Kidney epithelial cell (primary cell): Measurements from ENCODE around the gene NEDD4L. TPM values are rescaled to one million over a fixed set of nuclear protein-coding genes. Genes with fewer than 3 reads are reported as not detected.
"Not testable (repeated sequence)": the region's sequence is repeated elsewhere in the genome, so short reads cannot be mapped to it uniquely, and the experiment has no call there.

Source experiments
- DNase-seq: peaks from one replicate; pipeline ENCODE4 v3.0.0-alpha.2; 2010; ENCODE audit warnings: low read depth
- H3K27me3 ChIP-seq: 2 replicates; pipeline ENCODE4 v1.6.0; 2011; ENCODE audit warnings: low read length; ENCODE audit not compliant: control insufficient read depth, insufficient read depth
- H3K36me3 ChIP-seq: 2 replicates; pipeline ENCODE4 v1.5.1; 2011; ENCODE audit warnings: low read length; ENCODE audit not compliant: control insufficient read depth, insufficient read depth
- H3K4me3 ChIP-seq: 2 replicates; pipeline ENCODE4 v1.5.1; 2011; ENCODE audit warnings: low read depth, mild to moderate bottlenecking, control low read depth, low read length
- total RNA-seq: library from RNA; depleted of rRNA; stranded (reverse); fragments of >200 nt; gene quantifications from 2 replicates; pipeline ENCODE4 v1.2.3, GENCODE V29; 2015
- TF ChIP-seq, protein P1 (sequence below): IDR thresholded peaks from 2 replicates; pipeline ENCODE4 v1.5.1; 2011; ENCODE audit warnings: mild to moderate bottlenecking, moderate library complexity, low read length, control low read depth, inconsistent platforms; ENCODE audit not compliant: insufficient read depth, poor library complexity, severe bottlenecking

The NEDD4L gene
- total RNA-seq, 1 donor from 2014 or later = 88.3 TPM

DNA sequence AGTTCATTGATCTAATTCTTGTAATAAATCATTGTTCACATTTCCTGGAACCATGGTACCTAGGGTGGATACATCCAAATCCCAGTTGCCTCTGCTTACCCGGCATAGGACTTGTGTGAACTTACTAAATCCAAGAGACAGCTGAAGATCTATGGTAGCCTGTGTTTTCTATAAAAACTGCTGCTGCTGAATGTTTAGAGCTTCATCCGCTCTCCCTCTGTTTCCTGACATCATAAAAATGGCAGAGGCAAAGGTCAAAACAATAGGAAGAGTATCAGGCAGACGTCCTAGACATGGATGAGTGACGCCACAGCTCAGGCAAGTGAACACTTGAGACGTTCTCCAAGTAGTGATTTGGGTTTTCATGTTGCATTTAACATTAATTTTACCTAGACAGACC, 326.6 kb downstream of the NEDD4L start:
- H3K27me3 ChIP-seq = no peaks in the 10 kb centered on the region
- H3K36me3 ChIP-seq = peaks cover 2% of the 10 kb centered on the region
- TF ChIP-seq, protein P1, sequence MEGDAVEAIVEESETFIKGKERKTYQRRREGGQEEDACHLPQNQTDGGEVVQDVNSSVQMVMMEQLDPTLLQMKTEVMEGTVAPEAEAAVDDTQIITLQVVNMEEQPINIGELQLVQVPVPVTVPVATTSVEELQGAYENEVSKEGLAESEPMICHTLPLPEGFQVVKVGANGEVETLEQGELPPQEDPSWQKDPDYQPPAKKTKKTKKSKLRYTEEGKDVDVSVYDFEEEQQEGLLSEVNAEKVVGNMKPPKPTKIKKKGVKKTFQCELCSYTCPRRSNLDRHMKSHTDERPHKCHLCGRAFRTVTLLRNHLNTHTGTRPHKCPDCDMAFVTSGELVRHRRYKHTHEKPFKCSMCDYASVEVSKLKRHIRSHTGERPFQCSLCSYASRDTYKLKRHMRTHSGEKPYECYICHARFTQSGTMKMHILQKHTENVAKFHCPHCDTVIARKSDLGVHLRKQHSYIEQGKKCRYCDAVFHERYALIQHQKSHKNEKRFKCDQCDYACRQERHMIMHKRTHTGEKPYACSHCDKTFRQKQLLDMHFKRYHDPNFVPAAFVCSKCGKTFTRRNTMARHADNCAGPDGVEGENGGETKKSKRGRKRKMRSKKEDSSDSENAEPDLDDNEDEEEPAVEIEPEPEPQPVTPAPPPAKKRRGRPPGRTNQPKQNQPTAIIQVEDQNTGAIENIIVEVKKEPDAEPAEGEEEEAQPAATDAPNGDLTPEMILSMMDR = no peak
- no peak overlapping the region for H3K4me3 ChIP-seq
- DNase-seq = no peak

DNA sequence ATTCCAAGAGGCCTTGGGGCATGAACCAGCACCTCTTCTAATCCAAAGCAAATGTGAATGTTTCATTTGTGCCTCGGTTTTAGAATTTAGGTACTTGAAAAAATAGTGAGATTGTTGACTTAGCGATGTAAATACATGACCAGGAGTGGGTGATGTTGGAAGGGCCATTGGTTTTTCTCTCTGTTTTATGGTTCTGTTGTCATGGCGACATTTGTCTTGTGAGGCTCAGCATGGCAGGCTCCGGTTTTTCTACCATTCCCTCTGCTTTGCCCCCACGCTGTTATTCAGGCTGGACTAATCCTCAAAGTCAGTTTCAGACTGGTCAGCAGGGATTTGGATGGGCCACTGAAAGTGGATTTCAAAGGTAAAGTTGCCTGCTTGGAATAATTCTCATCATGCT, 329.5 kb downstream of the NEDD4L start:
- H3K36me3 ChIP-seq = peaks cover 2% of the 10 kb centered on the region
- no peaks in the 10 kb centered on the region for H3K27me3 ChIP-seq
- no peak for DNase-seq
- H3K4me3 ChIP-seq = no peak overlapping the region
- TF ChIP-seq, protein P1 = no peak

DNA sequence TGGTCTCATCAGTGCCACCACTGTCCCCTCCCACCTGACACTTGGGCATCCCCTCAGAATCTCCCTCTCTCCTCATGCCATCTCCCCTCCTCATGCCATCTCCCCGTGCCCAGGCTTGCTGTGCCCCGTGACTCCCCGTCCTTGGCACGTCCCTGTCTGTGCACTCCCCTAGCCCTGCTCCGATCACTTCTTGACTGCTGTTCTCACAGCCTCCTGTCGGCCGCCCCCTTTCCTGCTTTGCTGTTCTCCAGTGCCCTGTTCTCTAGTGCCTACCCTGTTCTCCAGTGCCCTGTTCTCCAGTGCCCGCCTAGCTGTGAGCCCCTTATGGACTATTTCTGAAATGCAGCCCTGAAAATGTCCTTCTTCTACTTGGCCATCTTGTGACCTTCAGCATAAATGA, 331.0 kb downstream of the NEDD4L start:
- no peak for DNase-seq
- TF ChIP-seq, protein P1 = no peak
- no peaks in the 10 kb centered on the region for H3K27me3 ChIP-seq
- peaks cover 3% of the 10 kb centered on the region for H3K36me3 ChIP-seq
- no peak overlapping the region for H3K4me3 ChIP-seq

DNA sequence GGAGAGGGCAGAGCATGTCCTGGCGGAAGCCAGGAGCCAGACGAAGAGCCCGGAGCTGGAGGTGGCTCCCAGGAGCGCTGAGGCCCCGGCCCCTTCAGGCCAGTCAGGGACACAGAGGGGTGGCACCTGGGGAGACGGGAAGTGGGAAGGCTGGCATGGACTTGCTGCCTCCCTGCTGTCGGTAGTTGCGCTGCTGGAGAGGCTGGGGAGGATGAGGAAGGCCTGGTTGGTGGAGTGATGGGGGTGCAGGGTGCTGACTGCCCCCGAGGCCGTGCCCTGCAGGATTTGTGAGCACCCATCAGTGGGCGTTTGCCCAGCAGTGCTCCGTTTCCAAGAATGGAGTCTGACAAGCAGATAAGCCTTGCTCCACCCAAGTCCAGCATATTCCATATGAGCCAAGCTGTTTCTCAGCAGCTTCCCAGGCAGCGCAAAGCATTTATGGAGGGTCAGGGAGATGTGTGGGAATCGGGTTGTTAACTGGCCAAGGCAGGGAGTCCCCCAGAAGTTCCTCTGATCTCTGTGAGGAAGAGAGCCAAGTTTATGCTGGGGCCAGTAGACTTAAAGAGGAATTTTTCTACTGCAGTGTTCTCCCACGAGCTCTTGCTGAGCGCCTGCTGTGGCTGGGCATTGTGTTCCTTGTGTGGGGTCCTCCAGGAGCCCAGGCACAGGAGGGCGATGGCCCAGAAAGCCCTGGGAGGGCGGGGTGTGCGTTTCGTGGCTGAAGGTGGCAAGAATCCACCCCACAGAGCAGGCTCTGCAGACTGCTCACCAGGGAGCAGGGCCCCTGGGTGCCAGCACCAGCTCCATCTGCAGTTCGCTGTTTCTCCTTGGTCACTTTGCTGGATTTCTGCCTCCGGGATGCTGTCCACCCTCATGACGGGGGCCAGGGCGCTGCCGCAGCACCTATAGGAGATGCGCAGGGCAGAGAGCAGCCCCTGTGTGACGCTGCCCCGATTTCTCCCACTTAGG, 334.7 kb downstream of the NEDD4L start:
- H3K36me3 ChIP-seq = peaks cover 1% of the 10 kb centered on the region
- DNase-seq = no peak
- no peak overlapping the region for H3K4me3 ChIP-seq
- H3K27me3 ChIP-seq = no peaks in the 10 kb centered on the region
- TF ChIP-seq, protein P1 = no peak

DNA sequence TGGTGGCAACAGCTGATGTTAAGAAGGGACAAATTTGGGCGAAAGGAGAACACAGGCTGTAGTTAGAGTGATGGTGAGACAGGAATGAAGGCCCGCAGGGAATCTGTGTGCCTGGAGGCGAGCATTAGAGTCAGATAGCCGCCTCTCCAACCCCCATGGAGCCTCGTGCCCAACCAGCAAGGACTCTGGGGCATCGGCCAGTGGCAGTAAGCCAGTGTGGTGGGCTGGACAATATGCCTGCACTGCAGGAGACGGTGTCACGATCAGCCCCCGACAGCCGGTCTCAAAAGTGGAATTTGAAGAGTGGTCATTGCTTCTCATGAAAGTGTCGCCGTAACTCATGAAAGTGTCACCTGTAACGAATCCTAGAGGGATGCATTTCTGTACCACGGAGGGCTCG, 335.4 kb downstream of the NEDD4L start:
- TF ChIP-seq, protein P1 = no peak
- Histone ChIP-seq H3K36me3 (peaks cover 1% of the 10 kb centered on the region), H3K27me3 (no peaks in the 10 kb centered on the region), H3K4me3 (no peak overlapping the region)
- no peak for DNase-seq

DNA sequence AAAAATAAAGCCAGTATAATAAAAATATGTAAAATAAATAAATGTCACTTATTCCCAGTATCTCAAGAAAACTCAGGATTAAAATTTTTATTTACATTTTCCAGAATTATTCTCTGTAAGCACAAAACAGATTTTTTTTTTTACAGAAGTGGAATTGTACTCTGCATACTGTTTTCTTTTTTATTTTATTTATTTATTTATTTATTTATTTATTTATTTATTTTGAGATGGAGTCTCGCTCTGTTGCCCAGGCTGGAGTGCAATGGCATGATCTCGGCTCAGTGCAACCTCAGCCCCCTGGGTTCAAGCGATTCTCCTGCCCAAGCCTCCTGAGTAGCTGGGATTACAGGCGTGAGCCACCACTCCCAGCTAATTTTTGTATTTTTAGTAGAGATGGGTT, 336.1 kb downstream of the NEDD4L start:
- H3K27me3 ChIP-seq, H3K4me3 ChIP-seq, H3K36me3 ChIP-seq, DNase-seq: not testable (repeated sequence)
